ENCODE results near the gene ZNF333.

ZNF333 gene

GRCh38 chr19:14758816-14759215, 69.0 kb downstream of the ZNF333 start:
- TF ChIP-seq SIN3A (IDR thresholded peaks at IDR 0.05; ENCODE audit: borderline replicate concordance, insufficient read depth, low read length) (no peak), FOXP2 (optimal IDR thresholded peaks at IDR 0.05; ENCODE audit: borderline replicate concordance, extremely low read depth, extremely low read length, insufficient read depth) (no peak), TAF1 (IDR thresholded peaks at IDR 0.05; ENCODE audit: borderline replicate concordance, insufficient read depth, low read length) (no peak), REST (IDR thresholded peaks at IDR 0.05; ENCODE audit: insufficient read depth in 1 of 2, low read depth in 2 of 2, low read length in 2 of 2) (no peak), POLR2AphosphoS5 (IDR thresholded peaks at IDR 0.05; ENCODE audit: low read depth, low read length) (no peak)

DNA sequence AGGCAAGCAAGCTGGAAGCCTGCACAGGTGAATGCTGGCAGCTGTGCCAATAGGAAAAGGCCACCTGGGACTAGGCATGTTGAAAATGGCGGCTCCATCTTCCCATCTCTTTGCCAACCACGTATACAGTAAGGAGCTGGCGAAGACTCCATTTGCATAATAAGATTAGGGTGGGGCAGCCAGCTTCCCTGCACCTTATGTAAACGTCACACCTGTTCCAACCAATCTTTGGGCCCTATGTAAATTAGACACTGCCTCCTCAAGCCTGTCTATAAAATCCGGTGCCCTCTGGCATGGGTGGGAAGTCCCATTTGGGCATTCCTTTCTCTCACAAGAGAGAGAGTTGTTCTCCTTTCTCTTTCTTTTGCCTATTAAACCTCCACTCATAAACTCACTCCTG, 71.8 kb downstream of the ZNF333 start:
- no peak for TF ChIP-seq TAF1 (IDR thresholded peaks at IDR 0.05; ENCODE audit: borderline replicate concordance, insufficient read depth, low read length)
- TF ChIP-seq SIN3A (IDR thresholded peaks at IDR 0.05; ENCODE audit: borderline replicate concordance, insufficient read depth, low read length) = no peak
- no peak for TF ChIP-seq REST (IDR thresholded peaks at IDR 0.05; ENCODE audit: insufficient read depth in 1 of 2, low read depth in 2 of 2, low read length in 2 of 2)
- no peak for TF ChIP-seq FOXP2 (optimal IDR thresholded peaks at IDR 0.05; ENCODE audit: borderline replicate concordance, extremely low read depth, extremely low read length, insufficient read depth)
- no peak for TF ChIP-seq POLR2AphosphoS5 (IDR thresholded peaks at IDR 0.05; ENCODE audit: low read depth, low read length)

DNA sequence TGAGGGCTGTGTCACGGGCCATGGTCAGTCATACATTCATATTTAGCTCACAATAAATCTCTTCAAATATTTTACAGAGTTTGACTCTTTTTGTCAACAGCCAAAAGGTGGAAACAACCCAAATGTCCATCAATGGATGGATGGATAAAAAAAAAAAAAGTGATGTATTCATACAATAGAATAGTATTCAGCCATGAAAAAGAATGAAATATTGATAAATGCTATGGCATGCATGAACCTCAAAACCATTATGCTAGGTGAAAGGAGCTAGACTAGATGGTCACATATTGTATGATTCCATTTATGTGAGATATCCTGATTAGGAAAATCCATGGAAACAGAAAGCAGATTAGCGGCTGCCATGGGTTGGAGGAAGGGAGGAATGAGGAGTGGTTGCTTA, 72.3 kb downstream of the ZNF333 start:
- TF ChIP-seq FOXP2 (optimal IDR thresholded peaks at IDR 0.05; ENCODE audit: borderline replicate concordance, extremely low read depth, extremely low read length, insufficient read depth) (no peak), SIN3A (IDR thresholded peaks at IDR 0.05; ENCODE audit: borderline replicate concordance, insufficient read depth, low read length) (no peak), REST (IDR thresholded peaks at IDR 0.05; ENCODE audit: insufficient read depth in 1 of 2, low read depth in 2 of 2, low read length in 2 of 2) (no peak), POLR2AphosphoS5 (IDR thresholded peaks at IDR 0.05; ENCODE audit: low read depth, low read length) (no peak), TAF1 (IDR thresholded peaks at IDR 0.05; ENCODE audit: borderline replicate concordance, insufficient read depth, low read length) (no peak)

GRCh38 chr19:14763497-14764145, 73.8 kb downstream of the ZNF333 start:
- TF ChIP-seq SIN3A (IDR thresholded peaks at IDR 0.05; ENCODE audit: borderline replicate concordance, insufficient read depth, low read length) (no peak), TAF1 (IDR thresholded peaks at IDR 0.05; ENCODE audit: borderline replicate concordance, insufficient read depth, low read length) (no peak)

GRCh38 chr19:14764401-14764800, 74.6 kb downstream of the ZNF333 start:
- TF ChIP-seq SIN3A (IDR thresholded peaks at IDR 0.05; ENCODE audit: borderline replicate concordance, insufficient read depth, low read length) (no peak), TAF1 (IDR thresholded peaks at IDR 0.05; ENCODE audit: borderline replicate concordance, insufficient read depth, low read length) (no peak), FOXP2 (optimal IDR thresholded peaks at IDR 0.05; ENCODE audit: borderline replicate concordance, extremely low read depth, extremely low read length, insufficient read depth) (no peak), POLR2AphosphoS5 (IDR thresholded peaks at IDR 0.05; ENCODE audit: low read depth, low read length) (no peak), REST (IDR thresholded peaks at IDR 0.05; ENCODE audit: insufficient read depth in 1 of 2, low read depth in 2 of 2, low read length in 2 of 2) (no peak)

Data from PFSK-1 (cell line).